ENCODE measurements around the gene CSAG1.
"Not testable (repeated sequence)": the region's sequence is repeated elsewhere in the genome, so short reads cannot be mapped to it uniquely, and the experiment has no call there.

The CSAG1 gene

DNA sequence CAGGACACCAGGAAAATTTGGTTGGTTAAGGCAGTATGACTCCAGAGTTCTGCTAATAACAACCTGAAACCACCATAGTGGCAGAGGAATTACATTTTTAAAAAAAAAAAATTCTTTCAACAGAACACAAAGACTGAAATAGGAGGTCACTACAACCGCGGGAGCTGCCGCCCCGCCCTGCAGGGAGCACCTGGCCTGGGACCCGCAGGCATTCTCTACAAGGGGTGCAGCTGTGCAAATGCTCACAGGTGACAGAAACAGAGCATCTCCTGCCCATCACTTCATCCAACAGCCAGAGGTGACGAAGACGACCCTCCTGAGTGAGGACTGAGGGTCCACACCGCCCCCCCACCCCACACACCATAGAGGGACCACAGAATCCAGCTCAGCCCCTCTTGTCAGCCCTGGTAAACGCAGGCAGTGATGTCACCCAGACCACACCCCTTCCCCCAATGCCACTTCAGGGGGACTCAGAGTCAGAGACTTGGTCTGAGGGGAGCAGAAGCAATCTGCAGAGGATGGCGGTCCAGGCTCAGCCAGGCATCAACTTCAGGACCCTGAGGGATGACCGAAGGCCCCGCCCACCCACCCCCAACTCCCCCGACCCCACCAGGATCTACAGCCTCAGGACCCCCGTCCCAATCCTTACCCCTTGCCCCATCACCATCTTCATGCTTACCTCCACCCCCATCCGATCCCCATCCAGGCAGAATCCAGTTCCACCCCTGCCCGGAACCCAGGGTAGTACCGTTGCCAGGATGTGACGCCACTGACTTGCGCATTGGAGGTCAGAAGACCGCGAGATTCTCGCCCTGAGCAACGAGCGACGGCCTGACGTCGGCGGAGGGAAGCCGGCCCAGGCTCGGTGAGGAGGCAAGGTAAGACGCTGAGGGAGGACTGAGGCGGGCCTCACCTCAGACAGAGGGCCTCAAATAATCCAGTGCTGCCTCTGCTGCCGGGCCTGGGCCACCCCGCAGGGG is 35.3 kb downstream of the CSAG1 start, which contains the start of gene MAGEA3:
Gene MAGEA3 (plus strand): TSS at position 843 of the 980 bp plus-strand sequence. CDS start 2,039 bp downstream, outside the sequence.
- not testable (repeated sequence) for DNase-seq

DNA sequence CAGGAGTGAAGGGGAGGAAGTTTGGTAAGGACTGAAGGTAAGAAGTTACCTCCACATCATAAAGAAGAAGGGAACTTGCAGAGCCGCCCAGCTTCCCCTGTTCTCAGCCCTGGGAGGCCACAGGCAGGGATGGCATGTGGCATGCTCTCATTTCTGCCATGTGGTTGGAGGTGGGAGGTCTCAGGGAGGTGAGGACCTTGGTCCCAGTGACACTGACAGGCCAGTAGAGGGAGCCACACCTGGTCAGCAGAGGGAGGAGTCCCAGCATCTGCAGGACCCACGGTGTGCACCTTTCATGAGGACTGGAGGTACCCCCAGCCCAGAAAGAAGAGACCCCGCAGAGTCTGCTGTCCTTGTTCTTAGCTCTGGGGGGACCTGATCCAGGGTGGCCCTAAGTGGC is 52.5 kb downstream of the CSAG1 start:
- DNase-seq: not testable (repeated sequence)
